ENCODE results near the gene TRAPPC12. TPM values are rescaled to one million over a fixed set of nuclear protein-coding genes. Genes with fewer than 3 reads are reported as not detected.

TRAPPC12 gene
- total RNA-seq, 1 experiment from 2014 or later, result 72.8 TPM

DNA sequence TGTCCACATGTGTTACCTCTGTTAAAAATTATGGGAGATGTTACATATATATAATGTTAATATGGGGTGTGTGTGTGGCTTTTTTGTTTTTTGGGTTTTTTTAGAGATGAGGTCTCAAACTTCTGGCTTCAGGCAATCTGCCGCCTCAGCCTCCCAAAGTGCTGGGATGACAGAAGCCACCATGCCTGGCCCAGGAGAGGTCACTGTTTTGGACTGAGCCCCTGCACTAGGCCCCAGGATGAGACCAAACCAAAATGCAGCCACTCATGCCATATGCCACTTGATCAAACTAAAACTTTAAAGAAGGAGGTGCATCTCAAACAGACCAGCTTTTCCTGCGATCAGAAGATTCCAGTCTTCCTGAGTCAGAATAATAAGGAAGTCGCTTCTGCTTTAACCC, 137.3 kb downstream of the TRAPPC12 start (continued):
- TF ChIP-seq, protein P1, sequence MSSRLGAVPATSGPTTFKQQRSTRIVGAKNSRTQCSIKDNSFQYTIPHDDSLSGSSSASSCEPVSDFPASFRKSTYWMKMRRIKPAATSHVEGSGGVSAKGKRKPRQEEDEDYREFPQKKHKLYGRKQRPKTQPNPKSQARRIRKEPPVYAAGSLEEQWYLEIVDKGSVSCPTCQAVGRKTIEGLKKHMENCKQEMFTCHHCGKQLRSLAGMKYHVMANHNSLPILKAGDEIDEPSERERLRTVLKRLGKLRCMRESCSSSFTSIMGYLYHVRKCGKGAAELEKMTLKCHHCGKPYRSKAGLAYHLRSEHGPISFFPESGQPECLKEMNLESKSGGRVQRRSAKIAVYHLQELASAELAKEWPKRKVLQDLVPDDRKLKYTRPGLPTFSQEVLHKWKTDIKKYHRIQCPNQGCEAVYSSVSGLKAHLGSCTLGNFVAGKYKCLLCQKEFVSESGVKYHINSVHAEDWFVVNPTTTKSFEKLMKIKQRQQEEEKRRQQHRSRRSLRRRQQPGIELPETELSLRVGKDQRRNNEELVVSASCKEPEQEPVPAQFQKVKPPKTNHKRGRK (CRISPR knock-in tag; IDR thresholded peaks at IDR 0.05; ENCODE audit: borderline replicate concordance), result no peak
- TF ChIP-seq, protein P2, sequence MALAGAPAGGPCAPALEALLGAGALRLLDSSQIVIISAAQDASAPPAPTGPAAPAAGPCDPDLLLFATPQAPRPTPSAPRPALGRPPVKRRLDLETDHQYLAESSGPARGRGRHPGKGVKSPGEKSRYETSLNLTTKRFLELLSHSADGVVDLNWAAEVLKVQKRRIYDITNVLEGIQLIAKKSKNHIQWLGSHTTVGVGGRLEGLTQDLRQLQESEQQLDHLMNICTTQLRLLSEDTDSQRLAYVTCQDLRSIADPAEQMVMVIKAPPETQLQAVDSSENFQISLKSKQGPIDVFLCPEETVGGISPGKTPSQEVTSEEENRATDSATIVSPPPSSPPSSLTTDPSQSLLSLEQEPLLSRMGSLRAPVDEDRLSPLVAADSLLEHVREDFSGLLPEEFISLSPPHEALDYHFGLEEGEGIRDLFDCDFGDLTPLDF (CRISPR knock-in tag; IDR thresholded peaks at IDR 0.05), result no peak
- TF ChIP-seq, protein P3, sequence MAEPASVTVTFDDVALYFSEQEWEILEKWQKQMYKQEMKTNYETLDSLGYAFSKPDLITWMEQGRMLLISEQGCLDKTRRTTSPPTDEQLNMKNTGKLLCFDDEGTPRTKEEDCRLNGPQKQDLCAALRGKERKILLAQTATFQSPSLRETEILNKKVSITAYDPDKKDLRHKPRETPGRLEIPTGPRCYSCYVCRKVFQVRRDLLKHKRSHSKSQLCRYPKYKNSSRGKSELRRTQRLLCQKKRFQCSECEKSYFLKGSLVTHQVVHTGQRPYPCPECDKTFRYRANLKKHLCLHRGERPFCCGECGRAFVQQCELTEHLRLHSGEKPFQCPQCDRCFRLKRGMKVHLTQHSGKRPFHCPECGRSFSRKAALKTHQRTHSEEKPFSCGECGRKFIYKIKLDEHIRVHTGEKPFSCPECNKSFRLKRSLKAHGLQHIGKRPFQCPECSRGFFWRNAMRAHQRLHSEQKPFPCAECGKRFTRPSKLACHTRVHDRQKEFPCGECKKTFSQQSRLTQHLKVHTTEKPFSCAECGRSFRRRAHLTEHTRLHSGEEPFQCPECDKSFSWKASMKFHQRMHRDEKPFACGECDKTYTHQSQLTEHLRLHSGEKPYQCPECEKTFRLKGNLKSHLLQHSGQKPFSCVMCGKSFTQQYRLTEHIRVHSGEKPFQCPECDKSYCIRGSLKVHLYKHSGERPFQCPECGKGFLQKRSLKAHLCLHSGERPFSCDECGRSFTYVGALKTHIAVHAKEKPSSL (CRISPR knock-in tag; conservative IDR thresholded peaks at IDR 0.05), result no peak
- no peak for TF ChIP-seq ZNF232 (CRISPR knock-in tag; IDR thresholded peaks at IDR 0.05)

DNA sequence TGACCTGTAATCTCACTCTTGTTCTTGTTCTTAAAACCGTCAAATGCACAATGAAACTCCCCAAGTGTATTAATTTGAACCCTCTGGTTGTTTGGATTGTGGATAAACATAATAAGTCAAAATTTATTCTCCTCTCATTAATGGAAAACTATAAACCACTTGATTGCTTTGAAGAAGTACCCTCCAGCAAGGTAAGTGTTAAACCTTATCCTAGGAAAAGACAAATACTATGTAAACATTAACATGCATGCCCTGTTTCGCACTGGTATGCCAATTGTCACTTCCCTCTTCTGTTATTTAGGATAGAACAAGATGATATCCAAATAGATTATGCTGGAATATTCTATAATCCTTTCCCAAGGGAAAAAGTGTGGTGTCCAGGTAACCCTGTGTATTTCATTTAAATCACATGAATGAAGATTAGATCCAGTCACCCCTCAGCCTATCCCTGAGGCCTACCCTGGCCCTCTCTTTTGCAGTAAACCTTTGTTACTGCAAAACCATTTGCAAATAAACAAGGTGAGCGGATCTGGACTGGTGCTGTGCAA, 138.5 kb downstream of the TRAPPC12 start:
- ChIA-PET CTCF (no interaction called here), POLR2A (interaction anchor here (2.0 kb wide), 1 partner anchor 40 kb away, joined by 9 read pairs; the partner anchor contains the start of gene RNASEH1)
- no peak for DNase-seq (ENCODE audit: low spot score)
- Mint-ChIP-seq H3K4me3 (peak overlapping the region; percentile 78), H3K9me3 (peaks cover 21% of the 10 kb centered on the region), H3K36me3 (peaks cover 26% of the 10 kb centered on the region), H3K27ac (peak overlapping the region; percentile 85), H3K4me1 (peaks cover 22% of the 10 kb centered on the region), H3K27me3 (ENCODE audit: low read depth) (peaks cover 25% of the 10 kb centered on the region)
- no peak for ATAC-seq
- no peak for TF ChIP-seq ZNF416 (CRISPR knock-in tag; IDR thresholded peaks at IDR 0.05)
- no peak for TF ChIP-seq JAZF1 (CRISPR knock-in tag; IDR thresholded peaks at IDR 0.05)
- TF ChIP-seq, protein P4, sequence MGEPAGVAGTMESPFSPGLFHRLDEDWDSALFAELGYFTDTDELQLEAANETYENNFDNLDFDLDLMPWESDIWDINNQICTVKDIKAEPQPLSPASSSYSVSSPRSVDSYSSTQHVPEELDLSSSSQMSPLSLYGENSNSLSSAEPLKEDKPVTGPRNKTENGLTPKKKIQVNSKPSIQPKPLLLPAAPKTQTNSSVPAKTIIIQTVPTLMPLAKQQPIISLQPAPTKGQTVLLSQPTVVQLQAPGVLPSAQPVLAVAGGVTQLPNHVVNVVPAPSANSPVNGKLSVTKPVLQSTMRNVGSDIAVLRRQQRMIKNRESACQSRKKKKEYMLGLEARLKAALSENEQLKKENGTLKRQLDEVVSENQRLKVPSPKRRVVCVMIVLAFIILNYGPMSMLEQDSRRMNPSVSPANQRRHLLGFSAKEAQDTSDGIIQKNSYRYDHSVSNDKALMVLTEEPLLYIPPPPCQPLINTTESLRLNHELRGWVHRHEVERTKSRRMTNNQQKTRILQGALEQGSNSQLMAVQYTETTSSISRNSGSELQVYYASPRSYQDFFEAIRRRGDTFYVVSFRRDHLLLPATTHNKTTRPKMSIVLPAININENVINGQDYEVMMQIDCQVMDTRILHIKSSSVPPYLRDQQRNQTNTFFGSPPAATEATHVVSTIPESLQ (CRISPR knock-in tag; IDR thresholded peaks at IDR 0.05), result no peak
- TF ChIP-seq, protein P5, sequence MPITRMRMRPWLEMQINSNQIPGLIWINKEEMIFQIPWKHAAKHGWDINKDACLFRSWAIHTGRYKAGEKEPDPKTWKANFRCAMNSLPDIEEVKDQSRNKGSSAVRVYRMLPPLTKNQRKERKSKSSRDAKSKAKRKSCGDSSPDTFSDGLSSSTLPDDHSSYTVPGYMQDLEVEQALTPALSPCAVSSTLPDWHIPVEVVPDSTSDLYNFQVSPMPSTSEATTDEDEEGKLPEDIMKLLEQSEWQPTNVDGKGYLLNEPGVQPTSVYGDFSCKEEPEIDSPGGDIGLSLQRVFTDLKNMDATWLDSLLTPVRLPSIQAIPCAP (CRISPR knock-in tag; IDR thresholded peaks at IDR 0.05), result no peak
- no peak for TF ChIP-seq ZNF138 (CRISPR knock-in tag; conservative IDR thresholded peaks at IDR 0.05)
- TF ChIP-seq NR3C1 (CRISPR knock-in tag; conservative IDR thresholded peaks at IDR 0.05; ENCODE audit: low read depth), result no peak
- TF ChIP-seq, protein P6, sequence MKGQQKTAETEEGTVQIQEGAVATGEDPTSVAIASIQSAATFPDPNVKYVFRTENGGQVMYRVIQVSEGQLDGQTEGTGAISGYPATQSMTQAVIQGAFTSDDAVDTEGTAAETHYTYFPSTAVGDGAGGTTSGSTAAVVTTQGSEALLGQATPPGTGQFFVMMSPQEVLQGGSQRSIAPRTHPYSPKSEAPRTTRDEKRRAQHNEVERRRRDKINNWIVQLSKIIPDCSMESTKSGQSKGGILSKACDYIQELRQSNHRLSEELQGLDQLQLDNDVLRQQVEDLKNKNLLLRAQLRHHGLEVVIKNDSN (CRISPR knock-in tag; IDR thresholded peaks at IDR 0.05), result no peak
- no peak for TF ChIP-seq ELF4 (CRISPR knock-in tag; IDR thresholded peaks at IDR 0.05; ENCODE audit: low read depth)
- TF ChIP-seq, protein P7, sequence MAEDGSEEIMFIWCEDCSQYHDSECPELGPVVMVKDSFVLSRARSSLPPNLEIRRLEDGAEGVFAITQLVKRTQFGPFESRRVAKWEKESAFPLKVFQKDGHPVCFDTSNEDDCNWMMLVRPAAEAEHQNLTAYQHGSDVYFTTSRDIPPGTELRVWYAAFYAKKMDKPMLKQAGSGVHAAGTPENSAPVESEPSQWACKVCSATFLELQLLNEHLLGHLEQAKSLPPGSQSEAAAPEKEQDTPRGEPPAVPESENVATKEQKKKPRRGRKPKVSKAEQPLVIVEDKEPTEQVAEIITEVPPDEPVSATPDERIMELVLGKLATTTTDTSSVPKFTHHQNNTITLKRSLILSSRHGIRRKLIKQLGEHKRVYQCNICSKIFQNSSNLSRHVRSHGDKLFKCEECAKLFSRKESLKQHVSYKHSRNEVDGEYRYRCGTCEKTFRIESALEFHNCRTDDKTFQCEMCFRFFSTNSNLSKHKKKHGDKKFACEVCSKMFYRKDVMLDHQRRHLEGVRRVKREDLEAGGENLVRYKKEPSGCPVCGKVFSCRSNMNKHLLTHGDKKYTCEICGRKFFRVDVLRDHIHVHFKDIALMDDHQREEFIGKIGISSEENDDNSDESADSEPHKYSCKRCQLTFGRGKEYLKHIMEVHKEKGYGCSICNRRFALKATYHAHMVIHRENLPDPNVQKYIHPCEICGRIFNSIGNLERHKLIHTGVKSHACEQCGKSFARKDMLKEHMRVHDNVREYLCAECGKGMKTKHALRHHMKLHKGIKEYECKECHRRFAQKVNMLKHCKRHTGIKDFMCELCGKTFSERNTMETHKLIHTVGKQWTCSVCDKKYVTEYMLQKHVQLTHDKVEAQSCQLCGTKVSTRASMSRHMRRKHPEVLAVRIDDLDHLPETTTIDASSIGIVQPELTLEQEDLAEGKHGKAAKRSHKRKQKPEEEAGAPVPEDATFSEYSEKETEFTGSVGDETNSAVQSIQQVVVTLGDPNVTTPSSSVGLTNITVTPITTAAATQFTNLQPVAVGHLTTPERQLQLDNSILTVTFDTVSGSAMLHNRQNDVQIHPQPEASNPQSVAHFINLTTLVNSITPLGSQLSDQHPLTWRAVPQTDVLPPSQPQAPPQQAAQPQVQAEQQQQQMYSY (CRISPR knock-in tag; IDR thresholded peaks at IDR 0.05), result no peak
- no peak for TF ChIP-seq TEAD1 (CRISPR knock-in tag; IDR thresholded peaks at IDR 0.05)
- no peak for TF ChIP-seq ZNF396 (CRISPR knock-in tag; IDR thresholded peaks at IDR 0.05; ENCODE audit: borderline replicate concordance)
- TF ChIP-seq, protein P8, sequence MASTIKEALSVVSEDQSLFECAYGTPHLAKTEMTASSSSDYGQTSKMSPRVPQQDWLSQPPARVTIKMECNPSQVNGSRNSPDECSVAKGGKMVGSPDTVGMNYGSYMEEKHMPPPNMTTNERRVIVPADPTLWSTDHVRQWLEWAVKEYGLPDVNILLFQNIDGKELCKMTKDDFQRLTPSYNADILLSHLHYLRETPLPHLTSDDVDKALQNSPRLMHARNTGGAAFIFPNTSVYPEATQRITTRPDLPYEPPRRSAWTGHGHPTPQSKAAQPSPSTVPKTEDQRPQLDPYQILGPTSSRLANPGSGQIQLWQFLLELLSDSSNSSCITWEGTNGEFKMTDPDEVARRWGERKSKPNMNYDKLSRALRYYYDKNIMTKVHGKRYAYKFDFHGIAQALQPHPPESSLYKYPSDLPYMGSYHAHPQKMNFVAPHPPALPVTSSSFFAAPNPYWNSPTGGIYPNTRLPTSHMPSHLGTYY (CRISPR knock-in tag; IDR thresholded peaks at IDR 0.05), result no peak
- TF ChIP-seq, protein P9, sequence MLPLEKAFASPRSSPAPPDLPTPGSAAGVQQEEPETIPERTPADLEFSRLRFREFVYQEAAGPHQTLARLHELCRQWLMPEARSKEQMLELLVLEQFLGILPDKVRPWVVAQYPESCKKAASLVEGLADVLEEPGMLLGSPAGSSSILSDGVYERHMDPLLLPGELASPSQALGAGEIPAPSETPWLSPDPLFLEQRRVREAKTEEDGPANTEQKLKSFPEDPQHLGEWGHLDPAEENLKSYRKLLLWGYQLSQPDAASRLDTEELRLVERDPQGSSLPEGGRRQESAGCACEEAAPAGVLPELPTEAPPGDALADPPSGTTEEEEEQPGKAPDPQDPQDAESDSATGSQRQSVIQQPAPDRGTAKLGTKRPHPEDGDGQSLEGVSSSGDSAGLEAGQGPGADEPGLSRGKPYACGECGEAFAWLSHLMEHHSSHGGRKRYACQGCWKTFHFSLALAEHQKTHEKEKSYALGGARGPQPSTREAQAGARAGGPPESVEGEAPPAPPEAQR (CRISPR knock-in tag; IDR thresholded peaks at IDR 0.05), result no peak
- TF ChIP-seq, protein P10, sequence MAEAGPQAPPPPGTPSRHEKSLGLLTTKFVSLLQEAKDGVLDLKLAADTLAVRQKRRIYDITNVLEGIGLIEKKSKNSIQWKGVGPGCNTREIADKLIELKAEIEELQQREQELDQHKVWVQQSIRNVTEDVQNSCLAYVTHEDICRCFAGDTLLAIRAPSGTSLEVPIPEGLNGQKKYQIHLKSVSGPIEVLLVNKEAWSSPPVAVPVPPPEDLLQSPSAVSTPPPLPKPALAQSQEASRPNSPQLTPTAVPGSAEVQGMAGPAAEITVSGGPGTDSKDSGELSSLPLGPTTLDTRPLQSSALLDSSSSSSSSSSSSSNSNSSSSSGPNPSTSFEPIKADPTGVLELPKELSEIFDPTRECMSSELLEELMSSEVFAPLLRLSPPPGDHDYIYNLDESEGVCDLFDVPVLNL (CRISPR knock-in tag; IDR thresholded peaks at IDR 0.05; ENCODE audit: borderline replicate concordance, low read depth), result no peak
- no peak for TF ChIP-seq SMAD4 (CRISPR knock-in tag; IDR thresholded peaks at IDR 0.05)
